GM12872 (cell line): Measurements from ENCODE around the gene KATNIP.

ENCODE experiments used
- TF ChIP-seq, protein P1 (sequence below): IDR thresholded peaks from 3 replicates; pipeline ENCODE4 v1.5.1; 2011; ENCODE audit warnings: low read depth, mild to moderate bottlenecking, low read length, moderate library complexity; ENCODE audit not compliant: insufficient read depth

The KATNIP gene

DNA sequence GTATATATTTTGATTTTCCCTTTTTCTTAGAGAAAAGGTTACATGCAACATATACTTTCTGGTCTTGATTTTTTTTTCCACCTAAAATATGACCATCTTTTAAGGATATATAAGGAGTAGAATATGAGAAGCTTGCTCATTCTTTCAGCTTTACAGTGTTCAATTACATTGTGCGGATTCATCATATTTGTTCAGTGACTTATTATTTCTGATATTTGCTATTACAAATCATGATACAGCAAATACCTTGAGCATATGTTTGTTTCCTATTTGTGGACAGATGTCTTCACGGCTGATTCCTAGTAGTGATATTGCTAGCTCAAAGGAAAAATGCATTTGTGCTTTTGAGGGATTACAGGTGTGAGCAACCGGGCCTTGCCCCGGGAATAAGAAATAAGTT, 18.1 kb downstream of the KATNIP start:
- TF ChIP-seq, protein P1, sequence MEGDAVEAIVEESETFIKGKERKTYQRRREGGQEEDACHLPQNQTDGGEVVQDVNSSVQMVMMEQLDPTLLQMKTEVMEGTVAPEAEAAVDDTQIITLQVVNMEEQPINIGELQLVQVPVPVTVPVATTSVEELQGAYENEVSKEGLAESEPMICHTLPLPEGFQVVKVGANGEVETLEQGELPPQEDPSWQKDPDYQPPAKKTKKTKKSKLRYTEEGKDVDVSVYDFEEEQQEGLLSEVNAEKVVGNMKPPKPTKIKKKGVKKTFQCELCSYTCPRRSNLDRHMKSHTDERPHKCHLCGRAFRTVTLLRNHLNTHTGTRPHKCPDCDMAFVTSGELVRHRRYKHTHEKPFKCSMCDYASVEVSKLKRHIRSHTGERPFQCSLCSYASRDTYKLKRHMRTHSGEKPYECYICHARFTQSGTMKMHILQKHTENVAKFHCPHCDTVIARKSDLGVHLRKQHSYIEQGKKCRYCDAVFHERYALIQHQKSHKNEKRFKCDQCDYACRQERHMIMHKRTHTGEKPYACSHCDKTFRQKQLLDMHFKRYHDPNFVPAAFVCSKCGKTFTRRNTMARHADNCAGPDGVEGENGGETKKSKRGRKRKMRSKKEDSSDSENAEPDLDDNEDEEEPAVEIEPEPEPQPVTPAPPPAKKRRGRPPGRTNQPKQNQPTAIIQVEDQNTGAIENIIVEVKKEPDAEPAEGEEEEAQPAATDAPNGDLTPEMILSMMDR = no peak

DNA sequence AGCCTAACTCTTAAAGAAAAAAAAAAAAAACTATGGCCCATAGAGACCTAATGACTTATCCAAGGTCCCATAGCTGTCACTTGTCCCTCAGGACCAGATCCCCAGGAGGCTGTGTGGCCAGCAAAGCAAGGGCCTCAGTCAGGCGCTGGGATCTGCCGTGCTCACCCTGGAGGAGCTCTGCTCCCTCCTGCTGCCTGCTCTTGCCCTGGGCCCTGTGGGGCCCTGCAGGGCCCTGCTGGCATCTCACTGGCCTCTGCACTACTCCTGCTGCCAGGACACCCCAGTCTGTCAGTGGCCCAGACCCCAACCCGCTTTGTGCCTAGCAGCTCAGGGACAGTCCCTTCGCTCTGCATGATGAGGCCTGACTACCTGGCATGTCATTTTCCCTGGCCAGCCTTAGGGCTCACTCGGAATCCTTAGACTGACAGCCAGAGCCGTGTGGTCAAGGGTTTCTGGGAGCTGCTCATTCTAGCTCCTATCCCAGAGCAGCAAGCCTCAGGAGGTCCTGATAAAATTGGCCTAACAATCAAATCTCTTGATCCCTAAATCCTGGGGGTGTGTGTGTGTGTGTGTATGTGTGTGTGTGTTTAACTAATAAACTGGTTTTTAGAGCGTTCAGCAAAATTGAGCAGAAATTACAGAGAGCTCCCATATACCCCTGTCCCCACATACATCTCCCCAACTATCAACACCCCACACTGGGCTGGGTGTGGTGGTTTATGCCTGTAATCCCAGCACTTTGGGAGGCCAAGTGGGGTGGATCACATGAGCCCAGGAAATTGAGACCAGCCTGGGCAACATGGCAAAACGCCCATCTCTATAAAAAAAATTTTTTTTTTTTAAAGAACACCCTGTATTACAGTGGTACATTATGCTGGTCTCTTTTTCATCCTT, 21.7 kb downstream of the KATNIP start:
- TF ChIP-seq, protein P1 = no peak

DNA sequence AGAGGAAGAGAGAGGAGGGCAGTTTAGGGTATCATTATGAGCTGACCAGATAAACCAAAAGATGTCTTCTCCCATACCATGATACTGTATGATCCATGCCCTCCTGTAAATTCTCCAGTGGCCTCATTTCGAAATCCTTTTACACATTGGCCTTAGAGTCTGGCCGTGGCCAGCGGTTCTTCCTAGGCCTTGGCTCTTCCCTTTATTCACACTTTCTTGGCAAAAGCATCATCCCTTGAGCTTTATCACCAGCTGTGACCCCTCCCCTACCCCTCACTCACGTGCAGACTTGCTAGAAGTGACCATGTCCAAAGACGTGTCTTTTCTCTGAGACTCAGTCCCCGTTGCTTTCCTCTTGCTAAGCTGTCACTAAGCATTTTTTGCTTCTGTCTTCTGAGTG, 22.8 kb downstream of the KATNIP start:
- TF ChIP-seq, protein P1 = no peak

DNA sequence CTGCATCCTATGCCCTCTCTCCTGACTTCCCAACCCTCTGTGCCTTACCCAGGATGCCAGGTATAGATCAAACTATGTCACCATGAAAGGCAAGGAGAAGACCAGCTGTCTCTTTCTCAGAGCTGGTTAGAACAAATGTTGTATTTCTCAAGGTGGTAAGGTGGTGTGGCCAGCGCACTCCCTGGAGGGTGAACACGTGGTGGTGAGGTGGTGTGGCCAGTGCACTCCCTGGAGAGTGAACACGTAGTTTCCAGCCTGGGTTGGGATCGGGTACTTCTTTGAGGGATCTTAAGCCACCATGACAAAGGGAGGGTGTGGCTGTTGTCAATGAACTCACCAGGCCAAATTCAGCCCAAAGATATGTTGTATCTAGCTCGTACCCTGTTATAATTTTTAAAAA, 26.8 kb downstream of the KATNIP start:
- TF ChIP-seq, protein P1 = no peak

DNA sequence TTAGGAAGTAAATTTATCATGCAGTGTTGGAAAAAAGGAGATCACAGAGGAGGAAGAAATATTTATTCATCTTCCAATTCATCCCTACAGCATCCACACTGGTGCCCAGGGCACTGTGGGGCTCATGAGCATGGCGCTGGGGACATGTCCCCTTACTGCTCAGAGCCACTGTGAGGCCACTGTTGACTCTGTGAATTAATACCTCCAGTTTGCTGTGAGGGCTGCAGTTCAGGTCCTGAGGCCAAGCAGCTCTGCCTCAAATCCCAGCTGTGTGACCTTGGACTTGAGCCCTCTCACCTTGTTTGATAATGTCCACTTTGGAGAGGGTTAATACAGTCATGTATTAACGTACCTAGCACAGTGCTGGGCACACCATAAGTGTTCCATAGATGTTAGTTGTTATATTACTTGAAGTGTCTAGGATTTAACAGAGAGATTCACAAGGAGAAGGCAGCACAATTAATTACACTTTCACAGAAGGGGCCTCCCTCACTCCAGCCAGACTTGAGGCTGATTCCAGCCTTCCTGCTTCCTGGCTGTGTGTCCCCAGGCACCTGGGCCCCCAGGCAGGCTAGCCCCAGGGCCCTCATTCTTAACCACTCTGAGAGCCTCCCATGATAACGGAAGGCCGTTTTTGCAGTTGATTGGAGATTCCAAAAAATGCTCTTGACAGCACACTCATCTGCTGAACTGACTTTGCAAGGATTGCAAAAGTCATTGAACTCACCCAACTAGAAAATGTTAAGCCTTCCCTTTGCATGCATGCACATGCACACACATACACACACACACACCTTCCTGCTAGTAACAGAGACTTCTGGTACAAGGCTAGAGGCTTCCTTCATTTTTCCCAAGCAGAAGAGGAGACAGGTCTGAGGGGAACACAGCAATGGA, 29.4 kb downstream of the KATNIP start:
- TF ChIP-seq, protein P1 = no peak

DNA sequence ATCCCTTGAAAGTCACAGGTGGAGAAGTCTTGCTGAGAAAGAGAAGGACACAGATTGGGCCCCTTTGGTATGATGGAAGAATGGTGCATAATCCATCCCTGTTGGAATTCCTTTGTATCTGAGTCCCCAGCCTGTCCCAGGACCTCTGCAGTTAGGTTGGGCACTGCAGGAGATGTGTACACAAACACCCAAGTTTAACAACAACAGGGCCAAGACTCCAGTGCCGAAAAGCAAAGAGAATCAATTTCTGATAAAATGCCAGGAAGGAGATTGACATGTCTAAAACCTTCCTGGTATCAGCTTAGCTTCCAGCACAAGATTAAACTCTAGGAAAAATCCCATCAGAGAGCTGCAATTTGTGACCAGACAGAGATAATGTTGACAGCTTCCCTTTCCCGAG, 32.9 kb downstream of the KATNIP start:
- TF ChIP-seq, protein P1 = no peak

DNA sequence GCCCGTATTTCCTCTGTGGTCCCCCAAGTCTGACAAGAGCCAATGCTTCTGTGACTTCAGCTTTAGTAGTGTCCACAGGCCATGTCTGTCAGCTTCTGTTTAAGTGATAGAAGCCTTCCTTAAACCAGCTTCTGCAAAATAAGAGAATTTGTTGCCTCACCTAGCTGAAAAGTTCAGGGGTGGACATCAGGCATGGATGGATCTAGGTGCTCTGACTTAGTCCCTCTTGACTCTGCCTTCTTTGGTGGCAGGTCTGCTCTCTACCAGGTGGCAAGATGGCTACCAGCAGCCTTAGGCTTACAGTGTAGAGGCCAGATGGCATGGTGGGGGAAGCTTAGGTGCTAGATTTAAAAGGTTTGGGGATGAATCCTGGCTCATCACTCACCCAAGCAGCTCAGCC, 33.7 kb downstream of the KATNIP start:
- TF ChIP-seq, protein P1 = no peak
